GM20431 (cell line): Measurements from ENCODE around the gene ALDH1B1.

Source experiments
- in situ Hi-C: fragments of 300-500 bp; cut with MseI, MboI; formaldehyde crosslinking; loops from one replicate; pipeline ENCODE4 v1.15.0; 2020; ENCODE audit warnings: low sequenced_read_pairs; ENCODE audit not compliant: unreplicated experiment

ALDH1B1 gene

DNA sequence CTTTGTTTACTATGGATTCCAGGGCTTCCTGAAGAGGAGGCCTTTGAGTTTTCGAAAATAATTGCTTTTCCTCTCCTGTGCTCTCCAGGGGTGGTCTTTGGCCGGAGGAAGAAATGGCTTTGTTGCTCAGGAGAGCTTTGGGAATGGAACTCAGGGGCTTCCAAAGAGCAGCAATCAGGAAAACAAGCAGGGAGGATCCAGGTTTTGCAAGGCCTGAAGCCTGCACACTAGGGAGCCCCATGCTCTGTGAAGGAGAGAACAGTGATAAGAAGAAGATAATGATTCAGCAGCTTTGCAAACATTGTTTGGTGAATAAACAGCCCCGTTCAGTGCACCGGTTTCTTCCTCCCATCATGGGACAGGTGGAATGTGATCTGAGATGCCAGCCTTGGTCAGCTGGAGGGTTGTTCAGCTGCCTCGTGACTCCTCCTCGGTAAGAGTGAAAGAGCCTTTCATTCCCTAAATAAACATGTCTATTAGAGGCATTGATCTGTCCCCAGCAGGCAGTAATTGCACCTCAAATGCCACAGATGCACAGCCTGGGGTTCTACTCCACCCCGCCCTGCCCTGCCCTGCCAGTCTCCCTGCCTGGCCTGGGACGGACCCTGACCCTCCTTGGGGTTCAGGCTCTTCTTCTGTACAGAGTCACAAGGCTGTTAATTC is 11.5 kb upstream of the ALDH1B1 start:
- in situ Hi-C loops = loop anchor here (25.0 kb wide), 1 partner anchor 206 kb away; no protein-coding TSS in a partner anchor

DNA sequence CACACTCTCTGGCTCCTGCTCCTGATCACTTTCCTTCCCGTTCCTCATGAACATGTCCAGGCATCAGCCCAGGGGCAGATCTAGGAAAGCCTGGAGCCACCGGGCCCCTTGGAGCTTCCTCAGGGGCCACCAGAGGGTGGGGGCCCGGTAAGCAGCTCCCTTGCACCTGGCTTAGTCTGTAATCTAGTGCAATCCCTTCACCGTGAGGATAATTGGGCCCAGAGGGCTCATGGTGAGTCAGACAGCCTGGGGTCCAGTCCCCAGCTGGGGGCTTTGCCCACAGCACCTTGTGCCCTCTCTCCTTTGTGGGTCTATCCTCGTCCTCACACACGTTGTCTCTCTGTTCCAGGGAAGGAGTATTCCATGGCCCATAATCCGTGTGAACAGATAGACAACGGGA is 10.4 kb upstream of the ALDH1B1 start:
- in situ Hi-C loops = loop anchor here (25.0 kb wide), 1 partner anchor 205 kb away; no protein-coding TSS in a partner anchor

DNA sequence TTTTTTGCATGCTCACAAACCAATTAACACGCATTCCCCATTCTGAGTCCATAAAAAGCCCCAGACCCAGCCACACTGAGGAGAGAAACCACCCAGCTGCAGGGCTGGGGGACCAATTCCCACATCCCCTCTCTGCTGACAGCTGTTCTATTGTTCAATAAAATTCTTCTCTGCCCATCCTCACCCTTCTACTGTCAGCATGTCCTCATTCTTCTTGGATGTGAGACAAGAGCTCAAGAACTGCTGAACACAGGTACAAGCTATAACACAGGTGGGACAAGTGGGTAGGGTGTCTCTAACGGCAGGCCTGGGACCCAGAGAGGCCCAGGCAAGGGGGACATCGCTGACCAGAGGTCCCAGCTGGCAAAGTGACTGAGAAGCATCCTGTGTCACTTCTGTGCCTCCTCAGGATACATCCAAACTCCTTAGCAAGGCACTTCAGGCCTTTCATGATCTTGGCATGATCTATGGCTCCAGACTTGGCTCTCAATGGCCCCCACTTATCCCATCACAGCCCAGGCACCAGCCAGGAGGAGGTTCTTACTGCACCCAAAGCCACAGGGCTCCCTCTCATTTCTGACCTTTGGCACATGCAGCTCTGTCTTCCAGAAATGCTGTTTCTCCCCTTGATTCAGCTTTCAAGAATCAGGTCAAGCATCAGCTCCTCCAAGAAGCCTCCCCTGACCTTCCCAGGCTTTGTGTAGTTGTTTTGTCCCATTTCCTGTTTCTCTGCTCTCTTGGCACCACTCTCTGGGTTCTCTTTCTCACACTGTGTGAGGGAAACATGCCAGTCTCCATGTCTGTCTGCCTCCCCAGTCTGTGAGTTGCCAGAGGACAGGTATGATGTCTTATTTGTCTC is 7.3 kb upstream of the ALDH1B1 start:
- in situ Hi-C loops = loop anchor here (25.0 kb wide), 1 partner anchor 202 kb away; no protein-coding TSS in a partner anchor

DNA sequence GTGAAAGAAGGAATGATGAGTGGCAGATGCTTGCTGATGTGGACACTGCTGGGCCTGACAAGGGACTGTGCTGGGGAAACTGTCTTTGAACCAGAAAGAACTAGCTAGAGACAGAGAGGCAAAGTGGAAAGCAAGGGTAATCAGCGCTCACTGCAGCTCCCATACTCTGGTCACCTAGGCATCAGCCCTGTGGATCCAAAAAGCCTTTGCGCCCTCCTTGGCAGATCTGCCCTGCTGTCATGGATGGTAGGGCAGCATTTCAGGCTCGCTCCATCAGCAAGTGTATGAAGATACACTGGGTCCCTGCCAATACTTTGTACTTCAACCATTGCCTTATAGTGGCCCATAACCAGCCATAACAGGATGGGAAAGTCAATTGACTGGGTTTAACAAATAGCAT is 6.6 kb upstream of the ALDH1B1 start:
- in situ Hi-C loops = loop anchor here (25.0 kb wide), 1 partner anchor 201 kb away; no protein-coding TSS in a partner anchor

DNA sequence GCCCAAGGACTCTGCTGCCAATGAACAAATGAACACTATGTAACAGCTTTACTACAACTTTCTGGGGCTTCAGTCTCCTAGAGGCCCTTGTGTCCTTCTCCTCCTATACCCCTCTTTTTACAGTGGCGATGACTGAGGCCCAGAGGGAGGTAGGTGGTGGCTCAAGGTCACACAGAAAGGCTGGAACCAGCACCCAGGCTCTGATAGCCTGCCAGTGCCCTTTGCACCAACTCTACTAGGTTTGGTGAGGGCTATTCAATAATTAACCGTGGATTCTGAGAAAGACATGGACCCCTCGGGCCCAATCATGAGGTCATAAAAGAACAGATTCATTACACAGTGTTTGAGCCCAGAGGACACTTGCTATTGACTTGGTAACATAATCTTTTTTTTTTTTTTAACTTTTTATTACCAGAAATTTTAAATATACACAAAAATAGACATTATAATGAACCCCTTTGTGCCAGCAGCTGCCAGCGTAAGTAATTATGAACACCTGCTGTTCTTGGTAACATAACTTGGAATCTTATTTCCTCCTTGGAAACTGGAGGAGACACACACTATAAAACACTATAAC is 6.1 kb upstream of the ALDH1B1 start:
- in situ Hi-C loops = loop anchor here (25.0 kb wide), 1 partner anchor 201 kb away; no protein-coding TSS in a partner anchor

DNA sequence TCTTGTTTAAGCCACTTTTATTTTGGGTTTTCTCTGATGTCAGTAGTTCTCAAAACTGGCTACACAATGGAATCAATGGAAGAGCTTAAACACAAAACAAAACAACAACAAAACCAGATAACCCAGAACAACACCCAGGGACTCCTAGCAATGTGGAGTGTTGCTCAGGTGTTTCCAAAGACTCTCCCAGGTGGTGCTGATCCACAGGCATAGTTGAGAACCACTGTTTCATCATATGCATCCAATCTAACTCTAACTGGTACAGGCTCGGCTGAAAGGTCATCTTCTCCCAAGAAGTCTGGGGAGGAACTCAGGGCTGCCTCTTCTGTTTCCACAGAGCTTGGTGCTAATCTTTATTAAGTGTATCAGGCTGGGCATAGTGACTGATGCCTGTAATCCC is 5.4 kb upstream of the ALDH1B1 start:
- in situ Hi-C loops = loop anchor here (25.0 kb wide), 1 partner anchor 200 kb away; no protein-coding TSS in a partner anchor

DNA sequence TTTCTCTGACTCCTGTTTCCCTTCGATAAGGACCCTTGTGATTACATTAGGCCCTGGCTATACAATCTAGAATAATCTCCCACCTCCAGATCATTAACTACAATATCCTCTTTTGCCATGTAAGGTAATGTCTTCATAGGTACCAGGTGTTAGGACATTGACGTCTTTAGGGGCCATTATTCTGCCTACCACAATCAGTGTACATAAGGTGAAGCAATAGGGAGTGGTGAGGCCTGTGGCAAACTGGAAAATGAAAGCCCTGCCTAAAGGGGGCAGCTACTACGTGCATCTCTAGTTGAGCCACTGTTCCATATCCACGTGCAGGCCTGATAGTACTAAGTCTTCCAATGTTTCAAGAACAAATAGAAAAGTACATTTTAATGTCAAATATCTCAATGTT is 4.8 kb upstream of the ALDH1B1 start:
- in situ Hi-C loops = loop anchor here (25.0 kb wide), 1 partner anchor 200 kb away; no protein-coding TSS in a partner anchor

DNA sequence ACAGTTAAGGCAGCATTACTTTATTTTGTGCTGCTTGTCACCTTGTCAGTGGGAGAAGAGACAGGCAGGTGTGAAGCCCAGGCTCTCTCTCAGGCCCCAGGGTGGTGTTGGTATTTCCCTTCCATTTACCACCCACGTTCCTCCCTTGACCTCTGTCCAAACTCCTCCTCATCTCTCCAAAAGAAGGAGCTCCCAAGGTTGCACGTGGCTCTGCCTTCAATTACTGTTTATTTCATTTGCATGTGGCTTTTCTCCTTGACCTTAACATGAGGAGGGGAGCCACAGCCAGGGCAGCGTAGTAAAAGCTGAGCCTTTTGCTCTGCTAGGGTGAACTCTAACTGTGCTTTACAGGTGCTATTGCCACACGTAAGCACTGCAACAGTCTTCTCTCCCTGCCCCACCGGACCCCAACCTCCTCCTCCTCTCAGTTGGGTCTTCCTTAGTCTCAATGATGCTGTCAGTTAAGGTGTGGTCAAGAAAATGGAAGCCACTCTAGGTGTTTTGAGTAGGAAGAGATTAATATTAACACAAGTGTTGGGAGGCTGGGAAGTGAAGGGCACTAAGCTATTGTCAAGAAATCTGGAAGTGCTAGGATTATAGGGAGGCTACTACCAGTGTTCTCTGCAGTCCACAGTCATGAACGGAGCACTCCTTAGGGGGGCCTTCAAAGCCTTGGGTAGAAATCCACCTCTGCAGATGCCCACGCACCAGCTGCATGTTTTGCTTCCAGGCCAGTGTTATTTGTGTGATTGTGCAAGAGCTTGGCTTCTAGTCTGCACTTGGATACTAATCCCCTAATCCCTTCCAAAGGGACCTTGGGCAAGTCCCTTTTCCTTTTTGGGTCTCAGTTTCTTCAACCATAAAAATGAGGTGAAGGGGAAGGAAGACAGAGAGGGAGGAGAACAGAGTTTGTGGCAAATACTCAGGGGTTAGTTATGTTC is 3.9 kb upstream of the ALDH1B1 start:
- in situ Hi-C loops = loop anchor here (25.0 kb wide), 1 partner anchor 199 kb away; no protein-coding TSS in a partner anchor

DNA sequence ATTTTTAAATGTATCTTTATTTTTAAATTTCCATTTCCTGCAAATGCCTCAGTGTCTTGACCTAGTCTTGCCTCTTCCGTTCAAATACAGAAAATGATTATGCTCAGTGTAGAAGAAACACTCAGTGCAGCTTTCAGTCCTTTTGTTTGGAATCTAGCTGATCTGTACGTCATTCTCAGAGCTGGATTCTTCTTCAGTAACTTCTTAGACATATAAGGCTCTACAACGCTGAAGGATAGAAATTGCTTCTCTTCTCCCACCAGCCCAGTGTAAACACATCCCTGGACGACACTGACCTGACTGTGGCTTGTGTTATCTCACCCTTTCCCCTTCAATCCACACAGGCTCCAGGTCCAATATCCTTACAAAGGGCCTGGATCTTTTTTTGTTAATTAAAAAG is 3.2 kb upstream of the ALDH1B1 start:
- in situ Hi-C loops = loop anchor here (25.0 kb wide), 1 partner anchor 198 kb away; no protein-coding TSS in a partner anchor

DNA sequence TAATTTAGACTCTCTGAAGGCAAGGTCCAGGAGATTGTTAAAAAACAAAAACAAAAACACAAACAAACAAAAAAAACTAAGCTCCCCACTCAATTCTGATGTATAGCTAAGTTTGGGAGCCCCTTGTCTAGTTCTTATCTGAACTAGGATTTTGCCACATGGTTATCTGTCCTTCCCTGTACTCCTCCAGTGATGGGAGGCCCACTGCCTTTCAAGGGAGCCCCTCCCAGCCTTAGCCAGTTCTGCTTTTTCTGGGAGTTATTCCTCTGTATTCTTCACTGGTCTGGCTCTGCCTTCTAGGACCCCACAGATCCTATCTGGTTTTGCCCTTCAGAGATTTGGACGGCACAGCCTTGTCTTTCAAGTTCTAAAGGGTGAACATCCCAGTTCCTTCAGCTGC is 2.1 kb upstream of the ALDH1B1 start:
- in situ Hi-C loops = loop anchor here (25.0 kb wide), 1 partner anchor 197 kb away; no protein-coding TSS in a partner anchor

DNA sequence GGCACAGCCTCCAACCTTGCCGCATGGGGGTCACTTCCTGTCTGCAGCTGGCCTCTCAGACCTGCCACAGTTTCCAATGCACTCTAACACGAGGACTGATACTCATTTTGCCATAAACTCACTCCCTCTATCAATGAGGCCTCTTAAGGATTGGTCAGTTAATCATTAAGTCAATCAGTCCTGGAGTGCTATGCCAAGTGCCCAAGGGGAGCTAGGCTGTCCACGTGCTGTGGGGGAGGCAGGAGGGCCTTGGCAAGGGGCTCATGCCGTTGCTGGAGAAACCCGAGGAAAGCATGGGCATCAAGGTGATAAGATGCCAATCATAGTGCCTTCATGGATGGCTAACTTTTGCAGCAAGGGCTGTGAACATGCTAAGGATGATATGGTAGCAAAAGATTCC is 1.7 kb upstream of the ALDH1B1 start:
- in situ Hi-C loops = loop anchor here (25.0 kb wide), 1 partner anchor 196 kb away; no protein-coding TSS in a partner anchor

DNA sequence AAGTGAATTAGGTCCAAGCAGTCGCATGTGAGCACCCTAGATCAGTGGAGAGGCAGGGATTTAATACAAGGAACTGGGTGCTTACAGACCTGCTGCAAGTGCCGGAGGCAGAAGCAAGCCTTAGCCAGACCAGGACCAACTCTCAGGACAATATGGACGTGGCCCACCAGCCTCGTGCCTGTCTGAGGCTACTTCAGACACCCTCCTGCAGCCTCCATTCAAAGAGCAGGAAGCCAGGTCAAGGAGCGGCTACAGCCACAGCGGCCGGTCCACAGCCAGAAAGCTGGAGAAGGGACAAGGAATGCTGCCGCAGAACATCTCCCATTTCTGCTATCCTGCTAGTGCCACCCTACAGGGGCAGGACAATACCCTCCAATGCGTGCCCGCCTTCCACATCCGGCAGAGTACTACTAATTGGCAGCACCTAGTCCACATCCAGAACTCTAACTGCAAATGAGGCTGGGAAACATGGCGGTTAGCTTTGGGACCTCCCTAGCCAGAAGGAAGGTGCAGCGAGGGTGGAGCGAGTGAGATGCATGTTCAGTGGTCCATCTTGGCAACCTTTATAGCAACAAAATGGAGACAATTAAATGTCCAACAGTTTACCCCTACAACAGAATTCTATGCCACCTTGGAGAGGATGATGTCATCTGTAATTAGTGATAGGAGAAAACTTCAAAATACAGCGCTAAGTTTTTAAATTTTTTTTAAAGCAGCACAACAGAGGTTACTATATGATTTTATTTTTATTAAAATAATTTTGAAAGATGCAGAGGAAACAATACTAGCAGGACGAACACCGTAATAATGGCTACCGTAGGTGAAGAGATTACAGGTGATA is 1.0 kb upstream of the ALDH1B1 start:
- in situ Hi-C loops = loop anchor here (25.0 kb wide), 1 partner anchor 196 kb away; no protein-coding TSS in a partner anchor

DNA sequence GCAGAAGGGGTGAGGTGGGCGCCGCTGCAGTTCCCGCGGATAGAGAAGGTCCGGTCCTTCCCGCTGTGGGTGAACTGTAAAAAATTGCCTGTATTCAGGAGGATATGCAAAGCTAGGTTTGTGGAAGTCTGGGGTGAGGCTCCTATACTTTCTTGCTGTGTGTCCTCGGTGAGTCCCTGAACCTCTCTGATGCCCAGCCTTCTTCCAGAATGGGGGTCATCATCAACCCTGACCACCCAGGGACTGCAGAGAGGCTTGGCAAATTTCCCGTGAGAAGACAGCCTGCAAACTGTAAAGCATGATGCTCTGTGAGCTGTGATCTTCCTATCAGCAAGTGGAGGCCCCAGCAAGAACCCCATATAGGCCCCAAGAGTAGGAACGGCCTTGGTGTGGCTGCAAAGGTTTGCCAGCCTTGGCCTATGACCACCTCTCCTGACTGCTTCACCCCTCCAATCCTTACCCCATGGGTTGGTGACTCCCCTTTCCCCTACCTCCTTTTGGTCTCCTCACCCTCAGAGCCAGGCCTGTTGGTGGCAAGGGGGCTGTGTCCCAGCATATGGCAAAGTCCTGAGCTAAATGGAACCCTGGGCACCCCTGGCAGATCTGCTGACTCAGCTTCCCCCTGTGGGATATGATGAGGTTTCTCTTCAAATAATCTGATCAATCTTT is 760 bp downstream of the ALDH1B1 start:
- in situ Hi-C loops = loop anchor here (25.0 kb wide), 1 partner anchor 194 kb away; no protein-coding TSS in a partner anchor

DNA sequence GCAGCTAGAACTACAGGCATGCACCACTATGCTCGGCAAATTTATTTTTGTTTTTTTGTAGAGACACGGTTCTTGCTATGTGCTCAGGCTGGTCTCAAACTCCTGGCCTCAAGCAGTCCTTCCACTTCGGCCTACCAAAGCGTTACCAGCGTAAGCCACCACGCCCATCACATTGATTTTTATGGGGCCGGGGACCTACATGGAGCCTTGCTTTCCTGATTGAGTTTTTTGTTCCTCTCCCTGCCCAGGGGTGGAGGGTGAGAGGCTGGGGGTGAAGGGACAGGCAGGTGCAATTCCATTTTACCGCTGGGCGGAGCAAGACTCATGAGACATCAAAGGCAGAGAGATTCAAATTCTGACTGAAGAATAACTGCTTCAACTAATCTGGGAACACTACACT is 1.9 kb downstream of the ALDH1B1 start:
- in situ Hi-C loops = loop anchor here (25.0 kb wide), 1 partner anchor 193 kb away; no protein-coding TSS in a partner anchor

DNA sequence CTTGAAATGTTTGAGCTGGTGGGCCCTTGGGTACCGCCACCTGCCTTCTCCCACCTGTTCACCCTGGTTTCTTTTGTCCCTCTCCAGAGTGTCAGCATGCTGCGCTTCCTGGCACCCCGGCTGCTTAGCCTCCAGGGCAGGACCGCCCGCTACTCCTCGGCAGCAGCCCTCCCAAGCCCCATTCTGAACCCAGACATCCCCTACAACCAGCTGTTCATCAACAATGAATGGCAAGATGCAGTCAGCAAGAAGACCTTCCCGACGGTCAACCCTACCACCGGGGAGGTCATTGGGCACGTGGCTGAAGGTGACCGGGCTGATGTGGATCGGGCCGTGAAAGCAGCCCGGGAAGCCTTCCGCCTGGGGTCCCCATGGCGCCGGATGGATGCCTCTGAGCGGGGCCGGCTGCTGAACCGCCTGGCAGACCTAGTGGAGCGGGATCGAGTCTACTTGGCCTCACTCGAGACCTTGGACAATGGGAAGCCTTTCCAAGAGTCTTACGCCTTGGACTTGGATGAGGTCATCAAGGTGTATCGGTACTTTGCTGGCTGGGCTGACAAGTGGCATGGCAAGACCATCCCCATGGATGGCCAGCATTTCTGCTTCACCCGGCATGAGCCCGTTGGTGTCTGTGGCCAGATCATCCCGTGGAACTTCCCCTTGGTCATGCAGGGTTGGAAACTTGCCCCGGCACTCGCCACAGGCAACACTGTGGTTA is 3.3 kb downstream of the ALDH1B1 start:
- in situ Hi-C loops = loop anchor here (25.0 kb wide), 1 partner anchor 191 kb away; no protein-coding TSS in a partner anchor

DNA sequence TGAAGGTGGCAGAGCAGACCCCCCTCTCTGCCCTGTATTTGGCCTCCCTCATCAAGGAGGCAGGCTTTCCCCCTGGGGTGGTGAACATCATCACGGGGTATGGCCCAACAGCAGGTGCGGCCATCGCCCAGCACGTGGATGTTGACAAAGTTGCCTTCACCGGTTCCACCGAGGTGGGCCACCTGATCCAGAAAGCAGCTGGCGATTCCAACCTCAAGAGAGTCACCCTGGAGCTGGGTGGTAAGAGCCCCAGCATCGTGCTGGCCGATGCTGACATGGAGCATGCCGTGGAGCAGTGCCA is 3.8 kb downstream of the ALDH1B1 start:
- in situ Hi-C loops = loop anchor here (25.0 kb wide), 1 partner anchor 191 kb away; no protein-coding TSS in a partner anchor

DNA sequence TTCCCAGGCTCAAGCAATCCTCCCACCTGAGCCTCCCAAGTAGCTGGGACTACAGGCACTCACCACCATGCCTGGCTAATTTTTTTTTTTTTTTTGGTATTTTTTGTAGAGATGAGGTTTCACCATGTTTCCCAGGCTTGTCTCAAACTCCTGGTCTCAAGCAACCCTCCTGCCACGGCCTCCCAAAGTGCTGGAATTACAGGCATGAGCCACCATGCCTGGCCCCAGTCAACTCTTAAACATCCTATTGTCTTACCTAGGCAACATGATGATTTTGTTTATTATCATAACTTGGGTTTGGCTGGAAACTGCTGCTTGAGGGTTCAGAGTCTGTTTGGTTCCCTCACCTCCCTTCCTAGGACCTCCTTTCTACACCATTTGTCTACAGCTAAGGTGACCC is 6.7 kb downstream of the ALDH1B1 start:
- in situ Hi-C loops = loop anchor here (25.0 kb wide), 1 partner anchor 188 kb away; no protein-coding TSS in a partner anchor
